Duodenal mucosa (tissue), 2 donors: ENCODE data around the gene VANGL2.

Source experiments
- H3K27ac ChIP-seq: one replicate; pipeline ENCODE4 v1.7.0; 2013; ENCODE audit warnings: low read depth, low read length
- H3K27me3 ChIP-seq, 2 donors: one replicate each; pipeline ENCODE4 v1.7.0; 2013; ENCODE audit warnings: low read length in 2 of 2, control low read depth in 1 of 2; ENCODE audit not compliant: insufficient read depth in 2 of 2, control insufficient read depth in 1 of 2
- H3K36me3 ChIP-seq, 2 donors: one replicate each; pipeline ENCODE4 v1.7.0; 2013; ENCODE audit warnings: low read length in 2 of 2, control low read depth in 1 of 2; ENCODE audit not compliant: insufficient read depth in 2 of 2, control insufficient read depth in 1 of 2
- H3K4me1 ChIP-seq, 2 donors: one replicate each; pipeline ENCODE4 v1.7.0; 2013; ENCODE audit warnings: low read length in 2 of 2, control low read depth in 1 of 2; ENCODE audit not compliant: insufficient read depth in 2 of 2, control insufficient read depth in 1 of 2
- H3K4me3 ChIP-seq, 2 donors: one replicate each; pipeline ENCODE4 v1.7.0; 2013; ENCODE audit warnings: low read length in 2 of 2, low read depth in 1 of 2
- H3K9ac ChIP-seq, 2 donors: one replicate each; pipeline ENCODE4 v1.7.0; 2013; ENCODE audit warnings: low read length in 2 of 2, low read depth in 1 of 2
- H3K9me3 ChIP-seq, 2 donors: one replicate each; pipeline ENCODE4 v1.7.0; 2013; ENCODE audit warnings: low read length in 2 of 2, control low read depth in 1 of 2; ENCODE audit not compliant: control insufficient read depth in 1 of 2

The VANGL2 gene

GRCh38 chr1:160427625-160428024 lies 27.3 kb downstream of the VANGL2 start:
- peaks cover 19% of the 10 kb centered on the region in 2 donors for H3K4me1 ChIP-seq
- H3K27ac ChIP-seq, result no peak overlapping the region
- H3K9me3 ChIP-seq, result no peaks in the 10 kb centered on the region
- no peak overlapping the region for H3K9ac ChIP-seq
- H3K4me3 ChIP-seq, result no peak overlapping the region
- peaks cover 3 to 7% of the 10 kb centered on the region in 2 donors for H3K36me3 ChIP-seq
- no peaks in the 10 kb centered on the region for H3K27me3 ChIP-seq

GRCh38 chr1:160428053-160428452 lies 27.7 kb downstream of the VANGL2 start:
- Histone ChIP-seq H3K9me3 (no peaks in the 10 kb centered on the region), H3K4me1 (peaks cover 19% of the 10 kb centered on the region in 2 donors), H3K36me3 (peaks cover 3 to 7% of the 10 kb centered on the region in 2 donors), H3K27ac (no peak overlapping the region), H3K9ac (no peak overlapping the region), H3K27me3 (no peaks in the 10 kb centered on the region), H3K4me3 (no peak overlapping the region)

DNA sequence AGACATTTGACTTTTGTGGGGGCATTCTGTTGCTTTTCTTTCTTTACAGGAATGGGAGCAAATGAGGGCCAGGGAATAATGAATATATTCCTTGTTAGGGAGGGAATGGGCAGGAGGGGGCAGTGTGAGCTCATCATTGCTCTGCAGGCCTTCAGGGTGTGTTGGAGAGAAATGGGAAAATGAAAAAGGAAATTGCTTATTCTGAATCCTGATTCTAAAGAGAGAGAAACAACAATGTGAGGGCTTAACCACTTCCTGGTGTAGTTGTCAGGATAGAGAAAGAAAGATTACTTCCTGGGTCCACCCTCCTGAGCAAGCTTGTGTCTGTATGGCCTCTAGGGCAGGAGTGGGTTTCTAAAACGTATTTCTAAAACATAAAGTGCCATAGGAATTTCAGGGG lies 28.3 kb downstream of the VANGL2 start:
- Histone ChIP-seq H3K9me3 (no peaks in the 10 kb centered on the region), H3K36me3 (peaks cover 3 to 7% of the 10 kb centered on the region in 2 donors), H3K9ac (peak overlapping the region in 1 of 2 donors; percentile 16), H3K27ac (no peak overlapping the region), H3K4me1 (peaks cover 19% of the 10 kb centered on the region in 2 donors), H3K27me3 (no peaks in the 10 kb centered on the region), H3K4me3 (no peak overlapping the region)

- Histone ChIP-seq H3K27me3 (no peaks in the 10 kb centered on the region), H3K27ac (no peak overlapping the region), H3K9ac (peak overlapping the region in 1 of 2 donors; percentile 16)
These were observed 28.8 kb downstream of the VANGL2 start for GRCh38 chr1:160429125-160429561.

DNA sequence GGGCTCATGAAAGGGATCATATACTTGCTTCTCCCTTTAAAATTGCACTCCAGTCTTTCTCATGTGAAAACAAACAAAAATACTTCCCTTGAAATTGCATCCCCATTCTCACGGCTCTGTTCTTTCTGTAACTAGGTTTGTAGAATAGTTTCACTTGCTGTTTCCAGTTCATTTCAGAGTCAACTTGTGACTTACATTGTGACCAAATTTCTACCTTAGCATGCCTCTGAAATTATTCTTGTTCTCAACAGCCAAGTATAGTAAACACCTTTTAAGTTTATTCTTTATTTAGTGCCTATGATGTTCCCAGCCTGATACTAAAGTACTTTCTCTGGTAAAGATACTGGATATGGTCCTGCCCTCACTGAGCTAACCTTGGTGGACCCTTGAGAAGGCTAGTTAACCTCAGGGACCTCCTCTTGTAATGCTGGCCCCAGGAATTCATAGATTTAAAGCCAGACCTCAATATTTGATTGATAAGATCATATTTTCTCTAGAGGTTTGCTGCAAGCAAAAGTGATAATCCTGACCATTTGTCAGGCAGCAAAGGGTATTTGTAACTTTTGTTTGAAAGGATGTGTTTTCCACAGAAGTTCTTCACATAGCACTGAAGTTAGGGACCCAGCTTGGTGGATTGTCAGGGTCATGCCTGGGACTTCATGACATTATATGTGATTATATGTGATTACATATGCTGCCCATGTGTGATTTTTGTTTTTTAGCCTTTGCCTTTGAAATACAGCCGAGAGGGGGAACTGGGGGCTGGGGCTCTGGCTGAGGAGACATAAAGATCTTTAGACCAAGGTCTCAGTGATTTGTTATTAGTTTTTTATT lies 29.6 kb downstream of the VANGL2 start:
- H3K36me3 ChIP-seq, result peaks cover 2 to 3% of the 10 kb centered on the region in 2 donors
- H3K4me3 ChIP-seq, result no peak overlapping the region
- H3K27ac ChIP-seq, result no peak overlapping the region
- H3K27me3 ChIP-seq, result no peaks in the 10 kb centered on the region
- peaks cover 19% of the 10 kb centered on the region in 2 donors for H3K4me1 ChIP-seq
- H3K9ac ChIP-seq, result peak overlapping the region in 1 of 2 donors; percentile 21
- H3K9me3 ChIP-seq, result no peaks in the 10 kb centered on the region

More at GRCh38 chr1:160429125-160429561, 28.8 kb downstream of the VANGL2 start:
- Histone ChIP-seq H3K4me3 (no peak overlapping the region), H3K36me3 (peaks cover 3% of the 10 kb centered on the region in 2 donors), H3K9me3 (no peaks in the 10 kb centered on the region), H3K4me1 (peaks cover 19% of the 10 kb centered on the region in 2 donors)

DNA sequence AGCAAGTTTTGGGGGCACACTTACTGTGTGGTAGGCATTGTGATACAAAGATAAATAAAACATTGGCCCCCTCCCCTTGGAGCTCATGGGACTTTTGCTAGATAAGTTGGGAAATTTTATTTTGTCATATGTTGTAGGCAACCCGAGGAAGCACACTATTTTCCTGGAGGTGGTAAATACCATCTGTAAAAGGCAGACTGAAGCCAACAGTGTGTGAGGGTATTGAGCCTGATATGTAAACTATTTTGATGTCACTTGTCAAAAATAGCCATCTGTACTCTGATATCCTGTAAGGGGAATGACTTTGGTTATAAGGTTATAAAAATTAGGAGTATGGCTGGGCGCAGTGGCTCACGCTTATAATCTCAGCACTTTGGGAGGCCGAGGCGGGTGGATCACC lies 30.6 kb downstream of the VANGL2 start:
- peaks cover 2 to 3% of the 10 kb centered on the region in 2 donors for H3K36me3 ChIP-seq
- no peak overlapping the region for H3K9ac ChIP-seq
- no peaks in the 10 kb centered on the region for H3K27me3 ChIP-seq
- no peak overlapping the region for H3K27ac ChIP-seq
- no peak overlapping the region for H3K4me3 ChIP-seq
- no peaks in the 10 kb centered on the region for H3K9me3 ChIP-seq
- H3K4me1 ChIP-seq, result peaks cover 19% of the 10 kb centered on the region in 2 donors

- Histone ChIP-seq H3K36me3 (peaks cover 0 to 3% of the 10 kb centered on the region in 2 donors), H3K9me3 (no peaks in the 10 kb centered on the region), H3K4me3 (no peak overlapping the region), H3K27me3 (no peaks in the 10 kb centered on the region), H3K9ac (no peak overlapping the region), H3K4me1 (peaks cover 19% of the 10 kb centered on the region in 2 donors), H3K27ac (no peak overlapping the region)
These were observed 31.2 kb downstream of the VANGL2 start for GRCh38 chr1:160431571-160431970.

- Histone ChIP-seq H3K27ac (no peak overlapping the region), H3K4me1 (peaks cover 21% of the 10 kb centered on the region in 2 donors), H3K4me3 (no peak overlapping the region), H3K36me3 (no peaks in the 10 kb centered on the region), H3K27me3 (no peaks in the 10 kb centered on the region), H3K9ac (no peak overlapping the region), H3K9me3 (no peaks in the 10 kb centered on the region)
These were observed 32.0 kb downstream of the VANGL2 start for GRCh38 chr1:160432371-160432786.

DNA sequence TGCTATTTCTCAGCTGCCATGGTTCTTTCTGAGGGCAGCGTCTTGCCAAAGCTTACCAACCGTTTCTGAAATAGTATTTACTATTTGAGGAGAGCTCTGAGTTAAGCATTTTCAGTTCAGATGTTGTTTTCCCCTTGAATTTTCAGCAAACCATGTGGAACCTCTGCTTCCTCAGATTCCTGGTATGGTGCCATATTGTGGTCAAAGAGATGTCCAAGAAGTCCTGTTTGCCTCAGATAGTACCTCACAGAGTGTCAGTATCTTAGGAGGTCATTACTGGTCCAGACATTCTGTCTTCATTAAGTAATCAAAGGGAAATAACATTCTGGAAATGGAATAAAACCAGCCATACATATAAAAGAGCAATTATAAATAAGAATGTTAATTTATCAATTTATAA lies 36.6 kb downstream of the VANGL2 start:
- Histone ChIP-seq H3K27me3 (no peaks in the 10 kb centered on the region), H3K4me3 (no peak overlapping the region), H3K36me3 (no peaks in the 10 kb centered on the region), H3K27ac (no peak overlapping the region), H3K4me1 (peaks cover 7 to 14% of the 10 kb centered on the region in 2 donors), H3K9ac (no peak overlapping the region), H3K9me3 (no peaks in the 10 kb centered on the region)

GRCh38 chr1:160437432-160438316 lies 37.3 kb downstream of the VANGL2 start:
- no peaks in the 10 kb centered on the region for H3K9me3 ChIP-seq
- H3K9ac ChIP-seq, result peak overlapping the region; percentile 60 to 63
- H3K4me1 ChIP-seq, result peaks cover 7 to 14% of the 10 kb centered on the region in 2 donors
- H3K36me3 ChIP-seq, result no peaks in the 10 kb centered on the region
- H3K27me3 ChIP-seq, result no peaks in the 10 kb centered on the region
- no peak overlapping the region for H3K27ac ChIP-seq
- H3K4me3 ChIP-seq, result peak overlapping the region; percentile 37 to 67
